H1 (cell line): ENCODE results near the gene SMAD7. TPM values are rescaled to one million over a fixed set of nuclear protein-coding genes. Genes with fewer than 3 reads are reported as not detected.

ENCODE experiments used
- BACH1 ChIP-seq: IDR thresholded peaks from 2 replicates; pipeline ENCODE4 v1.6.1; 2012; ENCODE audit warnings: low read length, improper control_type of control experiment
- CHD1 ChIP-seq: IDR thresholded peaks from 2 replicates; pipeline ENCODE4 v1.6.1; 2012; ENCODE audit warnings: low read depth, low read length, improper control_type of control experiment
- CTBP2 ChIP-seq: IDR thresholded peaks from 2 replicates; pipeline ENCODE4 v1.7.0; 2011; ENCODE audit warnings: borderline replicate concordance, mild to moderate bottlenecking, moderate library complexity, mixed read lengths, low read length; ENCODE audit not compliant: insufficient read depth, insufficient read length
- KDM1A ChIP-seq: fragments of 200-600, 300-600 bp; sonication (generic); IDR thresholded peaks from 2 replicates; pipeline ENCODE4 v1.7.1; 2016; ENCODE audit warnings: mild to moderate bottlenecking, low read length, borderline replicate concordance
- NANOG ChIP-seq: IDR thresholded peaks from 2 replicates; pipeline ENCODE4 v1.6.1; 2011; ENCODE audit warnings: low read length, low read depth, mild to moderate bottlenecking, inconsistent platforms; ENCODE audit not compliant: insufficient read depth, poor library complexity, severe bottlenecking
- SIRT6 ChIP-seq: IDR thresholded peaks from one replicate; pipeline ENCODE4 v1.7.1; 2012; ENCODE audit warnings: low read length, inconsistent platforms
- ZNF274 ChIP-seq: IDR thresholded peaks from 2 replicates; pipeline ENCODE4 v1.7.0; 2012; ENCODE audit warnings: low read length, borderline replicate concordance; ENCODE audit errors: extremely low read depth
- polyA plus RNA-seq, 7 experiments: library from polyadenylated mRNA; depleted of rRNA in 3 of 7; stranded (reverse) in 5 of 7; unstranded in 2 of 7; fragments of >200 nt in 5 of 7; fragments of 200-250 nt in 2 of 7; gene quantifications; 1 replicate in 5 of 7; 2 replicates in 1 of 7; 4 replicates in 1 of 7; pipeline versions ENCODE4 v1.2.1 to v1.2.3, GENCODE V29; 2011 to 2013; ENCODE audit warnings: missing spikeins in 2 of 7, mixed read lengths in 2 of 7
- total RNA-seq: library from RNA; stranded (reverse); fragmentation: NEBNext Ultra II Directional; extraction: Animal tissue kit (Norgen Biotek cat#: 25700); gene quantifications from 2 replicates; pipeline ENCODE4 v1.2.1, GENCODE V29; 2021
- TF ChIP-seq, protein P1 (sequence below): IDR thresholded peaks from 2 replicates; pipeline ENCODE4 v1.6.1; 2011; ENCODE audit warnings: low read depth, mild to moderate bottlenecking, low read length; ENCODE audit not compliant: insufficient read depth

SMAD7 gene
- total and polyA plus RNA-seq, 2 of the 8 experiments (the other 6 are each of a cell fraction or from before 2014, with no cell fraction given): 6.5 to 15.5 TPM

DNA sequence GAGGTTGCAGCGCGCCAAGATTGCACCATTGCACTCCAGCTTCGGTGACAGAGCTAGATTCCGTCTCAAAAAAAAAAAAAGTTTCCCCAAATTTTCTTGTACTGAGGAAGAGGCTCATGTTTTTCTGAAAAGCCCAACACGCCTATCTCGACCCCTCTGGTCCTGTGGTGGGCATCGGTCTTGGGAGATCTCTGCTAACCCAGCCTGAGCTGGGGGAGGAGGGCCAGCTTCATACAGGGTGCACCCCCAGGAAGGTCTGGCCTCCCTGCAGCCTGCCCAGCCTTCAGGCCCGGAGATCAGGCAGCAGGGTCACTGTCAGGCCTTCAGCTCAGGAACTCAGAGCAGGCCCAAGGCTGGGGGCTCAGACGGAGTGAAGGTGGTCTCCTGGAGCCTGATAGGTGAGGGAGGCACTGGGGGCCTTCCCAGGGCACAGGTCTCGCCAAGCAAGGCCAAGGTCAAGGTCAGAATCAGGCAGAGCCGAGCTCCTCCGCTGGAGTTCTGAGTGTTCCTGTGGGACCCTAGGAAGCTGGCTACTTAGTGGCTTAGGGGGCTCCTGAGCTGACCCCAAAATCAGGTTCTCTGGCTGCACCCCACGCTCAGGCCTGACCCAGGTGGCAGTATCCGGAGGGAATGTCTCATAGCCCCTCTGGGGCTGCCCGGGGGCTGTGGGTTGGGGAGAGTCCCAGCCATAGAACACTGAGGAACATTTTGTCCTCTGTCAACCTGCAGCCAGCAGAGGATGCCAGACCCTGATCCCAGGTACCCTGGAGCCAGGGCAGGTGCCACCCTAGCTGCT lies 37.9 kb upstream of the SMAD7 start (continued):
- no peak for TF ChIP-seq CTBP2
- no peak for TF ChIP-seq BACH1
- no peak for TF ChIP-seq SIRT6
- no peak for TF ChIP-seq CHD1
- TF ChIP-seq, protein P1, sequence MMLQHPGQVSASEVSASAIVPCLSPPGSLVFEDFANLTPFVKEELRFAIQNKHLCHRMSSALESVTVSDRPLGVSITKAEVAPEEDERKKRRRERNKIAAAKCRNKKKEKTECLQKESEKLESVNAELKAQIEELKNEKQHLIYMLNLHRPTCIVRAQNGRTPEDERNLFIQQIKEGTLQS: no peak
- no peak for TF ChIP-seq ZNF274
- TF ChIP-seq NANOG: no peak
- no peak for TF ChIP-seq KDM1A
